Transverse colon (tissue), 4 donors: ENCODE results near the gene CHMP1A.

Experiments
- CTCF ChIP-seq, 5 experiments: fragments of 200-600 bp in 3 of 5; fragments of 450-650 bp in 2 of 5; sonication (generic) in 3 of 5; IDR thresholded peaks; 1 replicate in 2 of 5; 2 replicates in 3 of 5; pipeline ENCODE4 v1.5.1; 2016 to 2017; ENCODE audit warnings: antibody characterized with exemption in 5 of 5, inconsistent platforms in 3 of 5, mild to moderate bottlenecking in 2 of 5, moderate library complexity in 1 of 5
- POLR2A ChIP-seq: fragments of 450-650 bp; IDR thresholded peaks from one replicate; pipeline ENCODE4 v1.6.1; 2016; ENCODE audit warnings: antibody characterized with exemption, mild to moderate bottlenecking, moderate library complexity
- POLR2AphosphoS5 ChIP-seq, 3 donors: sonication (generic); formaldehyde crosslinking; IDR thresholded peaks; one replicate each; pipeline ENCODE4 v1.6.1; 2016; ENCODE audit warnings: antibody characterized with exemption in 3 of 3

DNA sequence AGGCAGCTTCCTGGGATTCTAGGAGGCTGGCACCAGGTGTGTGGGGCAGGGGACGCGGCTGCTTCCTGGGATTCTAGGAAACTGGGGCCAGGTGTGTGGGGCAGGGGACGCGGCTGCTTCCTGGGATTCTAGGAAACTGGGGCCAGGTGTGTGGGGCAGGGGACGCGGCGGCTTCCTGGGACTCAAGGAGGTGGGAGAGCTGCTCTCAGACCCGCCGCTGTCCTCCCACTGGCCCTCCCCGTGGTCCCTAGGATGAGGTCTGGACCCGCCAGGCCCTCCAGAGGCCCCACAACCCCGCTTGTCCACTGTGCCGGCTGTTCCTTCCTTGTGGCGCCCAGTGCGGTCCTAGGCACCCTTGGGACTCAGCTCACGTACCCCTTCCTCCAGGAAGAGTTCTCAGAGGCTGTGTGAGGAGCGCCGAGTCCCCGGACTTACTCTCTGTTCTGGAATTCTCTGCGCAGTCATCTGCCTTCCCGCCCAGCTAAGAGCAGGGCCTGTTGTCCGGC lies 43.5 kb downstream of the CHMP1A start:
- TF ChIP-seq CTCF (IDR thresholded peaks at IDR 0.05), result no peak
- no peak for TF ChIP-seq POLR2A
- TF ChIP-seq POLR2AphosphoS5 (IDR thresholded peaks at IDR 0.05), result no peak
